HG02610 (cell line): ENCODE results near the gene SMAD6.
"Not testable (repeated sequence)": the region's sequence is repeated elsewhere in the genome, so short reads cannot be mapped to it uniquely, and the experiment has no call there.

Source experiments
- ATAC-seq: cut with Tn5 transposase; IDR thresholded peaks from one replicate; pipeline ENCODE4 v1.9.1; 2021; ENCODE audit warnings: mild to moderate bottlenecking, moderate library complexity; ENCODE audit not compliant: unreplicated experiment

SMAD6 gene

DNA sequence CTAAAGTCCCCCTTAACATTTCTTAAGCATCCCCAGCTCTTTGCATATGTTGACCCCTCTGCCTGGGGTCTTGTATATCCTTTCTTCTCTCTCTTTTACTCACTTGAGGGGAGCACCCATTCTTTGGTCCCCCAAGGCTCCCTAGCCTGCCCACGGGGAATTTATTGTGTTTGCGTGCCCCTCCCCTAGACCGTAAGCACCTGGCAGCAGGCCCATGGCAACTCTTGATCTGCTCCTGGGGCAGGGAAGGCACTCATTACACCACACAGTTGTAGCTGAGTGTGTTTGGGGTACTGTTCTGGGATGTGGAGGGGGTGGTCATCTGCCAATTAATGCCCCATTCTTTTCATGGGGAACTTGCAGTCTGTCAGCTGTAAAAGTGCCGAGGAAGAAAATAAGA is 27.3 kb upstream of the SMAD6 start:
- no peak for ATAC-seq

DNA sequence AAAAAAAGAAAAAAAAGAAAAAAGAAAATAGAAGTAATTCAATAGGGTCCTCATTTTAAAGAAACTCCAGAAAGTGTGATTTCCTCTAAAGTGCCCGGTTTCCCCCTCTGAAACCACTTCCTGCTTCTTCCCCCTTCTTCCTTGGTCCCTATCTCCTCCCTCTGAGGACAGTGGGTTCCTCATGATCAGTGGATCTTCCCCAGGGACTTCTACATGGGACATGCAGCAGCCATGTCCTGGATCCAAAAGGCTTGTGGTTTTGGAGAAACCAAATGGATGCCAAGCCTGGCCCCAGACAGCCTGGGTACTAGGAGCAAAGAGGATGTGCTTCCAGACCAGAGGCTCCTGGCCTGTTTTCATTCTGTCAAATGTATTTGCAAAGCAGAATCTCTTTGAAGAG is 26.6 kb upstream of the SMAD6 start:
- ATAC-seq: no peak

DNA sequence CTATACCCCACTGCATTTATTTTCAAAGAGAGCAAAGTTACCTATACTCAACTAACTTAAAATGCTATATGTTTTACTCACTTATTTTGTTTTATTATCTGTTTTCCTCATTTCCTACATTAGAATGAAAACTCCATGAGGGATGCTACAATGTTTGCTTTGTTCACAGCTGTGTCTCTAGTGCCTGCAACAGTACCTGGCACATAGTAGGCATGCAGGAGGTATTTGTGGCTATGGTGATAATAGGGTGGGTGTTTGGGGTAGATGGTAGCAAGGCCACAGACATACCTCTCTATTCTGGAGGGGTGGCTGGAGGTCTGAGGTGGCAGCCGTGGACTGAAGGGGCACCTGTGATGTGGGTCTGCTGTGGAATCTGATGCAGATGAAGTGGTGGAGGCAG is 24.7 kb upstream of the SMAD6 start:
- ATAC-seq: no peak

DNA sequence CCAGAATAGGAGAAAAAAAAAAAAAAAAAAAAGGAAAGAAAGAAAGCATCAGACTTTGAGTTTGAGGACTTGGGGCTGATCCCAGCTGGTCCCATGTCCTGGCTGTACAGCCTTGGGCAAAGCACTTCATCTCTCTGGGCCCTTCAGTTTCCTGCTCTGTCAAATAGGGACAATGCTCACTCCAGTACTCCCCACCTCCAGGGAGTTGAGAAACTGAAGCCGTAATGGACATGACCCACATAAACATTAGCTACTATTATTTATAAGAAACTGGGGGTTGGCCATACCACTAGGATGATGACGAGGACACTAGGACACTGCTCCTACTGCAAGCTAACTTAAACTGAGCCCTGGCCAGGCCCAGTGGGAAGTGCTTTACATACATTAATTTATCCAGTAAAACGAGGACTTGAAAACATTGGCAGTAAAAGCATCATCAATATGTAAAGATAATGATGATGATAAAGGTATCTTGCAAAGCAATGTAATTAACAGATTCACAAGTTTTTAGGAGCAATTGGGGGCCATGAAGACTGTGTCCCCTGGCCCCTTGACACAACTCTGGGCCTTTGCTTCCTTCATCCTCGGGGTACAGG is 22.9 kb upstream of the SMAD6 start:
- ATAC-seq: no peak

DNA sequence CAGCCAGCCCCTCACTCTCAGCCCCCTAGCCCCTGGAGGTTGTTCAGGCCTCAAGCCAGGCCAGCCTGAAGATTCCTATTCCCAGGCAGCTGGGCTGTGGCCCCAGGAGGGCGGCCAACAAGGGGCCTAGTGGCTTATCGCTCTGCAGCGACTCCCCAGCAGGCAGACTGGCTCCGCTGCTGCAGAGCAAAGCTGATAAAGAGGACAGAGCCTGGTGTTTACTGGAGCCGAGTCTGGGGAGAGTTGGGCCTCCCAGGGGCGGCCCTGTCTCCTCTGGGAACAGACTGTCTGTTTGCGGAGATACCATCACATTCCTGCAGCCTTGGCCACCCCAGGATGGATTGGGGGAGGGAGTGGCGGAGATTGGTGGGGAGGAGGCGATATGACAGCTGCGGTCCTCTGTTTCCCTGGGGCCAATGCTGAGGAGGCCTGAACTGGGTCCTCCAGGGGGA is 22.4 kb upstream of the SMAD6 start:
- ATAC-seq: no peak

DNA sequence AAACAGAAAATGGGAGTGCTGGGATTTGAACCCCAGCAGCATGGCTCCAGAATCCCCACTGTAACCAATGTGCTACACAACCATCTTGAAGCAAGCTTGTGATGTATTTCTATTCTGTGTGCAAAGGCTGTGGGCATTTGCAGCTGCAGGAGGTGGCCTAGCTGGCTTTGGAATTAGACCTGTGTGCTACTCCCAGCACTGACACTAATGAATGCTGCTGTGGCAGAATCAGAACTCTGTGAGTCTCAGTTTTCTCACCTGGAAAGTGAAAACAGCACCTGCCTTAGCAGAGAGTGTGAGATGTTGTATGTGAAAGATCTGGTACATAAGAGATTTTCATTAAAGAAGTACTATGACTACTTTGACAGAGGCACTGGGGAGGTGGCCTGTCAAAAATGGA is 21.5 kb upstream of the SMAD6 start:
- ATAC-seq: no peak

DNA sequence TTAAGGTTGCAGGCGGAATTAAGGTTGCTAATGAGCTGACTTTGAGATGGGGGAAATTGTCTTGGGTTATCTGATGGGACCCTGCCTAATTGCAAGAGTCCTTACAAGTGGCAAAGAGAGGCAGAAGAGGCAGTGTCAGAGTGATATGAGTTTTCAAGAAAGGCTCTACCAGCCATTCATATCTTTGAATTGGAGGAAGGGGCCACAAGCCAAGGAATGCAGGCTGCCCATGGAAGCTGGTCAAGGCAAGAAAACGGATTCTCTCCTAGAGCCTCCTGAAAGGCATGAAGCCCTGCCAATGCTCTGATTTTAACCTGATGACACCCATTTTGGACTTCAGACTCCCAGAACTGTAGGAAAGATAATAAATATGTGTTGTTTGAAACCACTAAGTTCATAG is 20.6 kb upstream of the SMAD6 start:
- ATAC-seq: no peak

DNA sequence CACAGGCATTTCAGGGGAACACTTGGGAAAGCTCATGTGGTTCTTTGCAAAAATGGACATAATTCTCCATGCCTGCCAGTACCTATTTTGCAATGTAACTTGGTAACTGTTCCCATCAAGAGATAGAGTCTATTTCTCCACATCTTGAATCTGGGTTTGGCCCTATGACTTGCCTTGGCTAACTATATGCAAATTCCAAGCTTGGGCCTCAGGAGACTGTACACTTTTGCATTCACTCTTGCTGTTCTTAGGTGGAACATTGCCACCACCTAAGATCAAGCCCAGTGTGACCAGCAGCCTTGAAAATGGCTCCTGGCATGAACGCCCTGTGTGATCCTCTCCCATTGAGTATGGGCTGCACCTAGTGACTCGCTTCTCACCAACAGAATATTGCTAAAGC is 19.8 kb upstream of the SMAD6 start:
- ATAC-seq: no peak

DNA sequence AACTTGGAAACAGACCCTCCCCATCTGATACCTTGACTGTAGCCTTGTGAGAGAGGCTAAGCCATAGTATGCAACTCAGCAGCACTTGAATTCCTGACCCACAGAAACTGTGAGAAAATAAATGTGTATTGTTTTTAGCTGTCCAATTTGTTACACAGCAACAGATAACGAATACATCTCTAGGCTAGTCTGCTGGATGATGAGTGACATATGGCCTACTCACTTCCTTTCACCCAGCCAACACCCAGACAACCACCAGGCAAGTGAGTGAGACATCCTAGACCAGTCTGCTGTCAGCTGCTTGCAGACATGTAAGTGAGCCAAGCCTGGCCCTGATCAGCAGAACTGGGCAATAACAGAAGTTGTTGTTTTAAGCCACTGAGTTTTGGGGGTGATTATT is 19.2 kb upstream of the SMAD6 start:
- no peak for ATAC-seq

DNA sequence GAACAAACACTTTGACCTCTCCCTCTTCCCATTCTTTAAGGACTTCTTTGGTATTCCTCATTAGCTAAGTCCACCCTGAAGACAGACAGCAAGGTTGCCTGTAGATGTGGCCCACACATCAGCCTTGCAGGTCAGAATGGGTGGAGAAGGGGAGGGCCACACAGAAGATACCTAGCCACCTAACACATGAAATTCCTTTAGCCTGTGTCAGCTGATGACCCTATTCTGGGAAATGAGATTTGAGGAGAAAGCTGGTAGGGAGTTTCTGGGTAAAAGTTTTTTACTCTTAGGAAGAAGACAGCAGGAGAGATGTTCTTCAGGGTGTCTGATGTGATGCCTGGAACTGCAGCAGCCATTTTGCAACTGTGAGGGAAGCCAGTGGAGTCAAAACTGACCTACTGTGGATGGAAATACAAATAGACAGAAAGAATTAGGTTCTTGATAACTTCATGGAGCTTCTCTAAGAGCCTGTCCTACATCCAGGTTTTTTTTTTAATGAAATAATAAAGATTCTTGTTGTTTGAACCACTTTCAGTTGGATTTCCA is 17.8 kb upstream of the SMAD6 start:
- no peak for ATAC-seq

DNA sequence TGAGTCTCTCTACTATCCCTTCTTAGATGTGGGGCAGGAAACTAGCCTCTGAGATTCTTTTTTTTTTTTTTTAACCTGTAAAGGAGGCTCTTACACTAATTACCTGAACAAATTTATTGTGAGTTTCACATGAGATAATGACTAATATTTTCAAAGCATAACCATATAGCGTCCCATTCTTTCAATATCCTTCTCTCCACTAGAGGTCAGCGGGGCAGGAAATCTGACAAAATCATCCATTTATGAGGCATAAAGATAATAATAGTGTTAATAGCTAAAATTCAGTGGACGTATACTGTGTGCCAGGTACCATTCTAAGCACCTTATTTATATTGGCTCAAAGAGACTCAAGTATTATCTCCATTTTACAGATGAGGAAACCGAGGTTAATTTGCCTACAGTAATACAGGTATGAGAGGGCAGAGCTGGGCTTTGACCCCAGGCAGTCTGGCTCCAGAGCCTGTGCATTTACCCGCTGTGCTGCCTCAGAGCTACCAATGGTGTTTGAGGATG is 16.3 kb upstream of the SMAD6 start:
- ATAC-seq: no peak

DNA sequence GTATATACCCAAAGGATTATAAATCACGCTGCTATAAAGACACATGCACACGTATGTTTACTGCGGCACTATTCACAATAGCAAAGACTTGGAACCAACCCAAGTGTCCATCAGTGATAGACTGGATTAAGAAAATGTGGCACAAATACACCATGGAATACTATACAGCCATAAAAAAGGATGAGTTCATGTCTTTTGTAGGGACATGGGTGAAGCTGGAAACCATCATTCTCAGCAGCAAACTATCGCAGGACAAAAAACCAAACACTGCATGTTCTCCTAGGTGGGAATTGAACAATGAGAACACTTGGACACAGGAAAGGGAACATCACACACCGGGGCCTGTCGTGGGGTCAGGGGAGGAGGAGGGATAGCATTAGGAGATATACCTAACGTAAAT is 11.1 kb upstream of the SMAD6 start:
- ATAC-seq: not testable (repeated sequence)

DNA sequence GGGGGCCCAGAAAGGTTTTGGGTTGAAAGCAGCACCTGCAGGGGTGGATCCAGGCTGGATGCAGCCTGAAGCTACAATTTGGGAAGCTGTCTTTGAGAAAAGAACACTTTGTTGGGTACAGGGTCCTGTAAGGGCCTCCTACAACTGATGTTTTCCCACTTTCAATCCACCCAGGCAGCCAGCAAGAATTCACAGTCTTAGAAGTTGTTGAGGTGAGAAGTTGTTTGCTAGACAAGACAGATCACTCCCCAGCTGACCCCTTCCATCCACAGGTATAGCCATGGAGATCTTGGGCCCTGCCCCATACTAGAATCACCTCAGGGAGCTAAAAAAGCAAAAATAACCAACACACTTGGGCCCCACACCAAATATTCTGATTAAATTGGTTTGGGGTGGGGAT is 10.3 kb upstream of the SMAD6 start:
- no peak for ATAC-seq

DNA sequence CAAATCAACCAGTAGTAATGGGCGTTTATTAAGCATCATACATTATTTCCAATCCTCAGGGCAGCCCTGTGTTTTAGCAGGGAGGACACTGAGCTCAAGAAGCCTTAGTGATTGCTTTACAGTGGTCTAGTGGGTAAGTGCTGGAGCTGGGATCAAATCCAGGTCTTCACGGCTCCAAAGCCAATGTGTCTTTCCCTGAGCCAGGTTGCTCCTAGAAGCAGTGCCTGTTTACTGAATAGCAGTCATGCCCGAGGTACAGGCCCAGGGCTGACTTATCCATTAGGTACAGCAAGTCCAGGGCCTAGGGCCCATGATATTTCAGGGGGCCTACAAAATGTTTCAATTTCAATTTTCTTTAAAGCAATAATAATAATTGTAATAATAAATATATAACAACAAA is 9.6 kb upstream of the SMAD6 start:
- ATAC-seq: no peak

DNA sequence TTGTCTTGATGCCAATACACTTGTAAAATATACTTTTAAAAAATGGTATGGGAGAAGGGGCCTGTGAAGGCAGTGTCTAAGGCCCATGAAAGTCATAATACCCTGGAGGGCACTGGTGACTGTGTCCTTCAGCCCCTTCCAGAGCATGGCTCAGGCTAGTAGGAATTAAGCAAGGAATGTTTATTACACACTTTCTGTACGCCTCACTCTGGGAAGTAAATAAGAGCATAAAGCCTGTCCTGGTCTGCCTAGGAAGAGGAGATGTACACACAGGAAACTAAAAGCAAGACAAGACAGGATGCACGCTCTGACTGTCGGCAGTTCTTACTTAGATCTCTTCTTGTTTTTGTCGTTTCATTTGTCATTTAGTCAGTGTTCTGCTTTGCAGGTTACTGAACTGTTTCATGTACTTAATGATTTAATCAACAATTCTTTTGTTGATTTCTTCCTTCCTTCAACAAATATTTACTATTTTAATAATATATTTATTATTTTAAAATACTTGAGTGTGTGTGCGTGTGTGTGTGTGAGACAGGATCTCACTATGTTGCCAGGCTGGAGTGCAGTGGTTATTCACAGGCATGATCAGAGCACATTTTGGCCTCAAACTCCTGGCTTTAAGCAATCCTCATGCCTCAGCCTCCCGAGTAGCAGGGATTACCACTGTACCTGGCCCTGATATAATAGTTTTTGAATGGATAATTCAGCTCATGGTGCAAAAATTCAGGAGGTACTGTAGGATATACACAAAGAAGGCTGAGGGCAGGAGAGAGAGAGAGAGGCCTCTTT is 9.0 kb upstream of the SMAD6 start:
- peak; percentile 76 for ATAC-seq

DNA sequence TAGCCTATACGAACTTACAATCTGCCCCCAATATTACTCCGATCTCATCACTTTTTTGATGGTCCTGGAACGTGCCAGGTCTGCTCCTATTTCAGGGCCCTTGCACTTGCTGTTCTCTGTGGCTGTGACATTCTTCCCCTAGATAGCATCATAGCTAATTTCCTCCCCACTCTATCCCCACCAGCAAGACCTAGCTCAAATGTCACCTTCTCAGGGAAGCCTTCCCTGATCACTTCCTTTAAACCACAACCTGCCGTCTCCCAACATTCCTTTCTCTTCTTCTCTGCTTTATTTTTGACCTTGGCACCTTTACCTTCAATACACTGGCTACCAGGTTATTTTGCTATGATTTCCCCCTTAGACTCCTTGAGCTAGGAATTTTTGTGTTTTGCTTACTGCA is 5.3 kb upstream of the SMAD6 start:
- no peak for ATAC-seq

DNA sequence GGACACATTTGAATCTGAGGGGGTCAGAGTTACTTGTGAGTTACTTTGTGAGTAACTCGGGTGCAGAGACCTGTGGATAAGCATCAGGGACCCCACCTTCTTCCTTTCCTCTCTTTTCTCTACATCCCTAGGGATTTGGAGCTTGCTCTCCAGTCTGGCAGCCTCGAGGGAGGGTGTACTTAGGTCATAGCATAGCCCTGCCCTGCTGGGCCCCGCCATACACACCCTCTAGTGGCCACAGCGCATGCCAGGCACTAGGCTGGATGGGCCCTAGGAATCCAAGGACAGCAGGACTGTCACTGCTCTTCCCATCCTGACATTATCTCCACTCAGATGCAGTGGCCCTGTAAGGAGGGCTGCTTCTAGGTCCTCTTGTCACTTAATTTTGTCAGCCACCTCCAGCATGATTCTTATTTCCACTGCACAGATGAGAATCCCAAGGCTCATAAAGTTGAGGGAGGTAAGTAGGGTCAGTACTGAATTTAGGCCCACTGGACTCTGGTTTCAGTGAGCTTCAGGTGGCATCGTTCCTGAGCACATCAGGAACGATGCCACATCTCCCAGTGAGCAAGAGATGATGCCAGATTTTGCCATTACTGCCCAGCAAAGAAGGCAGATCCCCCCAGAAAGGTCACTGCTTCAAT is 3.6 kb upstream of the SMAD6 start:
- ATAC-seq: no peak

DNA sequence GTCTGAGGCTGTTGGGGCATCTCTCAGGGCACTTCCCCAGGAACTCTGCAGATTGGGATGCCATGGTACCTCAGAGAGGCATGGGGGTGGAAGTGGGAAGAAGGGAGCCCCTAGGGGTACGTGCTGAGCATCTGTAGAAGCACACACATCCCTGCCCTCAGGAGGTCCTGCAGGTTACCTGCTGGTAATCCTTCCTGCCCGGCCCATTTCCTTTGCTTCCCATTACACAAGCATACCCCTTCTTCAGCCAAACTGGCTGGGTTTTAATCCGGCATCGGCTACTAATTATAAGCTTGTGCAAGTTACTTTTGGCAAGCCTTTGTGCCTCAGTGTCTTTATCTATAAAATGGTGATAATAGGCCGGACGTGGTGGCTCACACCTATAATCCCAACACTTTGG is 3.1 kb upstream of the SMAD6 start:
- ATAC-seq: no peak

DNA sequence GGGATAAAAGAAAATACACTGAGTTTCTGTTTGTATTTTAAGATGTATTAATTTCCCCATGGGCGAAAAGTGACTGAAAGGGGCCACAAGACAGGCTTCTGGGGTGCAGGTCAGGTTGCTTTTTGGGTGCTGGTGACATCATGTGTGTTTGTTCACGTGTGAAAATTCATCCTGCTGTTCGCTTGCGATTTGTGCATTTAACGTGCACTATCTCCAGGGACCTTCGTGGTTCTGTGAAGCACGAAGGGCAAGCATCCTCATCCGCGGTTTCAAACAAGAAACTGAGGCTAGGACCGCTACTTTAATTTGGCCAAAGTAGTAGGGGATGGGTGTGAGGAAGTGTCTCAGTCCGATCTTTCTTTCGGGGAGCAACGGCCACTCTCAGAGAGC is 1.6 kb upstream of the SMAD6 start:
- ATAC-seq: no peak

DNA sequence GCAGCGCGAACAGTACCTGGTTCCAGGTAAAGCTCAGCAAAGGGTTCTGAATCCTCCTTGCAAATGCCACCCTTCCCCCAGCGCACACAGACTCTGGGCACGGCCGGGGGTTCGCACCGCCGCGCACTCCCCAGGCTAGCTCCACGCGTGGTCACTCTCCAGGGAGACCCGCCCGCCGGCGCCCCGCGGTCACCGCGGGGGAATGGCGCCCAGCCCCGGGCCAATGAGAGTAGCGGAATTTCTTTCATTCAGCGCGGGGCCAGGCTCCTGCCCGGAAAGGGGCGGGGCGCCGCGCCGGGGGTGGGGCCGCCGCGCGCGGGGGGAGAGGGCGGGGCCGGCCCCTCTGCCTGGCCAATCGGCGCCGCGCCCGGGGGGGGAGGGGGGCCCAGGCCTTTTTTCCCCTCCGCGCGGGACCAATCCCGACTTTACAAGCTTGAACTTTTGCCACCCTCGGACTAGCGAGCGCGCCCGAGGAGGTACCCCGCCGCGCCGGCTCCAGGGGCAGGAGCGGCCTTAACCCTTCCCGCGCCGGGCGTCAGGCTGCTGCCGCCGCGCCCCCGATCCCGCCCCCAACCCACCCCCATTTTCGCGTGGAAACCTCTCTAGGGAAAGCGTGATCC is 1.1 kb upstream of the SMAD6 start:
- peak; percentile 70 for ATAC-seq

DNA sequence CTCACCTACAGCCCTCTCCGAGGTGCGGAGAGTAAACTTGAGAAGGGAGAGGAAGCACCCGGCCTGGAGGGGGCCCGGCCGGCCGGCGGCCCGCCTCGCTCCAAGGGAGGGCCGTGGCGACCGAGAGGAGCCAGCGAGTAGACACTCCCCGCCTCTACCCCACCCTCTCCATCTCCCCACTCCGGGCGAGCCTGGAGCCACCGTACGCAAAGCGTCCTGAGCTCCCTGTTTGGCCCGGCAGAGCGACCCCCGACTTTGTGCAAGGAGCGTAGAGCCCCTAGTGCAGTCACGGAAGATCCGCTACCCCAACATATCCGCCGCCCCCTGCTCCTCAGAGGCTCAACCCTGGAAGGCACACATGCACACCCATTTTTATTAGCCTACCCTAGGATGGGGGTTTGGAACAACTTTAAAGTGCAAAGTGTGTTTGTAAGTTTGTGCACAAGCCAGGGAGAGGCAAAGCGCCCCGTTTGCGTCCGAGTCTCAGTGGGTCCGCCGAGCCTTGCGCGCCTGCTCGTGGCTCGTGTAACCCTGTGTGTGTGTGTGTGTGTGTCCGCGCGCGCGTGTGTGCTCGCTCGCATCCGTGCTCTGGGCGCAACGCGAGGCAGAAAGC is 508 bp upstream of the SMAD6 start:
- peak; percentile 22 for ATAC-seq
